H54 (cell line): ENCODE measurements around the gene PLEKHA4.
"Not testable (repeated sequence)": the region's sequence is repeated elsewhere in the genome, so short reads cannot be mapped to it uniquely, and the experiment has no call there.

Experiments used
- DNase-seq: peaks from one replicate; pipeline ENCODE4 v3.0.0; 2011; ENCODE audit warnings: low spot score, mixed read lengths; ENCODE audit not compliant: insufficient read length
- FAIRE-seq: peaks from 3 replicates; lab custom pipeline; 2011; peaks lifted over from hg19 to GRCh38; lab: Jason Lieb, UNC
- POLR2A ChIP-seq: IDR thresholded peaks from 2 replicates; pipeline ENCODE4 v1.6.1; 2011; ENCODE audit warnings: low read depth, mild to moderate bottlenecking, low read length

PLEKHA4 gene

GRCh38 chr19:48798937-48799336 lies 69.5 kb downstream of the PLEKHA4 start:
- no peak for TF ChIP-seq POLR2A
- DNase-seq (no peak), FAIRE-seq (no peak)

- no peak for TF ChIP-seq POLR2A
- FAIRE-seq (no peak), DNase-seq (no peak)
Measured at GRCh38 chr19:48797103-48797502, 71.3 kb downstream of the PLEKHA4 start.

- no peak for FAIRE-seq
- no peak for TF ChIP-seq POLR2A
Measured at GRCh38 chr19:48796298-48797083, 71.9 kb downstream of the PLEKHA4 start.

GRCh38 chr19:48795685-48796070 lies 72.7 kb downstream of the PLEKHA4 start:
- DNase-seq = no peak
- no peak for TF ChIP-seq POLR2A
- no peak for FAIRE-seq

More at GRCh38 chr19:48796298-48797083, 71.9 kb downstream of the PLEKHA4 start:
- DNase-seq = no peak

- FAIRE-seq (peak; percentile 27), DNase-seq (peak; percentile 61)
- no peak for TF ChIP-seq POLR2A
Measured at GRCh38 chr19:48795055-48795684, 73.2 kb downstream of the PLEKHA4 start.

- FAIRE-seq = no peak
- TF ChIP-seq POLR2A = no peak
Measured at GRCh38 chr19:48794291-48794690, 74.1 kb downstream of the PLEKHA4 start.

GRCh38 chr19:48793271-48793670 lies 75.1 kb downstream of the PLEKHA4 start:
- no peak for DNase-seq
- TF ChIP-seq POLR2A = no peak
- FAIRE-seq = no peak

More at GRCh38 chr19:48794291-48794690, 74.1 kb downstream of the PLEKHA4 start:
- no peak for DNase-seq

GRCh38 chr19:48787331-48787730 lies 81.1 kb downstream of the PLEKHA4 start:
- not testable (repeated sequence) for FAIRE-seq, DNase-seq
